ENCODE measurements around the gene PHKA2. TPM values are rescaled to one million over a fixed set of nuclear protein-coding genes. Genes with fewer than 3 reads are reported as not detected.

Gene PHKA2
- polyA plus RNA-seq, 1 experiment, result 12.3 TPM

- no peak overlapping the region for H3K4me3 ChIP-seq (ENCODE audit: low read depth, low read length)
- CTCF ChIA-PET, result interaction anchor here (0.6 to 1.7 kb wide), 2 partner anchors 8 to 295 kb away, joined by 3 to 6 read pairs; no protein-coding TSS in a partner anchor
- no peak for DNase-seq (ENCODE audit: low read depth, low spot score)
- POLR2A ChIA-PET, result no interaction called here
- no peaks in the 10 kb centered on the region for H3K9me3 ChIP-seq (ENCODE audit: control insufficient read depth, insufficient read depth, low read length)
- no peak overlapping the region for H3K27ac ChIP-seq (ENCODE audit: low read depth, low read length)
- H3K27me3 ChIP-seq (ENCODE audit: control insufficient read depth, insufficient read depth, low read length), result no peaks in the 10 kb centered on the region
- TF ChIP-seq CTCF (IDR thresholded peaks at IDR 0.05; ENCODE audit: low read depth, low read length), result no peak
These were observed 96.6 kb downstream of the PHKA2 start for GRCh38 chrX:18887177-18887824.

- Histone ChIP-seq H3K4me3 (ENCODE audit: low read depth, low read length) (peak overlapping the region; percentile 38), H3K27me3 (ENCODE audit: control insufficient read depth, insufficient read depth, low read length) (no peaks in the 10 kb centered on the region), H3K9me3 (ENCODE audit: control insufficient read depth, insufficient read depth, low read length) (no peaks in the 10 kb centered on the region), H3K27ac (ENCODE audit: low read depth, low read length) (peak overlapping the region; percentile 2)
- POLR2A ChIA-PET, result interaction anchor here (0.5 kb wide), 1 partner anchor 675 kb away, joined by 7 read pairs; no protein-coding TSS in a partner anchor
- DNase-seq (ENCODE audit: low read depth, low spot score), result no peak
- CTCF ChIA-PET, result interaction anchor here (0.6 to 1.7 kb wide), 3 partner anchors 9 to 296 kb away, joined by 3 to 6 read pairs (median 3); no protein-coding TSS in a partner anchor
- TF ChIP-seq CTCF (IDR thresholded peaks at IDR 0.05; ENCODE audit: low read depth, low read length), result peak; percentile 56
These were observed 97.4 kb downstream of the PHKA2 start for GRCh38 chrX:18886344-18887161.

- Histone ChIP-seq H3K27ac (ENCODE audit: low read depth, low read length) (no peak overlapping the region), H3K9me3 (ENCODE audit: control insufficient read depth, insufficient read depth, low read length) (no peaks in the 10 kb centered on the region), H3K4me3 (ENCODE audit: low read depth, low read length) (peak overlapping the region; percentile 38), H3K27me3 (ENCODE audit: control insufficient read depth, insufficient read depth, low read length) (no peaks in the 10 kb centered on the region)
- ChIA-PET POLR2A (interaction anchor here (0.5 kb wide), 1 partner anchor 675 kb away, joined by 7 read pairs; no protein-coding TSS in a partner anchor), CTCF (interaction anchor here (1.1 kb wide), 1 partner anchor 54 kb away, joined by 3 read pairs; no protein-coding TSS in a partner anchor)
- no peak for DNase-seq (ENCODE audit: low read depth, low spot score)
- TF ChIP-seq CTCF (IDR thresholded peaks at IDR 0.05; ENCODE audit: low read depth, low read length), result no peak
These were observed 97.9 kb downstream of the PHKA2 start for GRCh38 chrX:18886005-18886343.

GRCh38 chrX:18885328-18886004 is 98.4 kb downstream of the PHKA2 start:
- ChIA-PET CTCF (interaction anchor here (1.1 to 1.3 kb wide), 2 partner anchors 47 to 53 kb away, joined by 3 read pairs; no protein-coding TSS in a partner anchor), POLR2A (no interaction called here)
- Histone ChIP-seq H3K27me3 (ENCODE audit: control insufficient read depth, insufficient read depth, low read length) (no peaks in the 10 kb centered on the region), H3K9me3 (ENCODE audit: control insufficient read depth, insufficient read depth, low read length) (no peaks in the 10 kb centered on the region), H3K27ac (ENCODE audit: low read depth, low read length) (no peak overlapping the region), H3K4me3 (ENCODE audit: low read depth, low read length) (no peak overlapping the region; the same call in 1 of the 2 replicates)
- no peak for TF ChIP-seq CTCF (IDR thresholded peaks at IDR 0.05; ENCODE audit: low read depth, low read length)
- DNase-seq (ENCODE audit: low read depth, low spot score), result no peak
